Suprapubic skin (tissue), 4 donors: Measurements from ENCODE around the gene SLC36A2. TPM values are rescaled to one million over a fixed set of nuclear protein-coding genes. Genes with fewer than 3 reads are reported as not detected.

ENCODE experiments used
- DNase-seq, 2 donors: peaks; one replicate each; pipeline ENCODE4 v3.0.0-alpha.2; 2019; ENCODE audit warnings: low spot score in 2 of 2
- H3K27ac ChIP-seq: fragments of 200-600 bp; sonication (generic); one replicate; pipeline ENCODE4 v1.5.1; 2019
- H3K27me3 ChIP-seq: fragments of 200-600 bp; sonication (generic); one replicate; pipeline ENCODE4 v1.5.1; 2019
- H3K36me3 ChIP-seq: fragments of 200-600 bp; sonication (generic); one replicate; pipeline ENCODE4 v1.5.1; 2019
- H3K4me1 ChIP-seq: fragments of 200-600 bp; sonication (generic); one replicate; pipeline ENCODE4 v1.5.1; 2019
- H3K4me3 ChIP-seq: fragments of 200-600 bp; sonication (generic); one replicate; pipeline ENCODE4 v1.5.1; 2019; ENCODE audit warnings: mild to moderate bottlenecking
- H3K9me3 ChIP-seq: fragments of 200-600 bp; sonication (generic); one replicate; pipeline ENCODE4 v1.5.1; 2019
- CTCF ChIP-seq, 2 donors: fragments of 200-600 bp in 1 of 2; fragments of 450-650 bp in 1 of 2; sonication (generic) in 1 of 2; IDR thresholded peaks; one replicate each; pipeline ENCODE4 v1.5.1; 2016 to 2019; ENCODE audit warnings: antibody characterized with exemption in 2 of 2, mild to moderate bottlenecking in 1 of 2, moderate library complexity in 1 of 2
- EP300 ChIP-seq: sonication (generic); formaldehyde crosslinking; IDR thresholded peaks from one replicate; pipeline ENCODE4 v1.6.1; 2017; ENCODE audit warnings: antibody characterized with exemption
- POLR2A ChIP-seq, 2 donors: fragments of 450-650 bp; IDR thresholded peaks; one replicate each; pipeline ENCODE4 v1.6.1; 2017; ENCODE audit warnings: antibody characterized with exemption in 2 of 2, mild to moderate bottlenecking in 2 of 2, moderate library complexity in 2 of 2
- POLR2AphosphoS5 ChIP-seq, 3 donors: sonication (generic); formaldehyde crosslinking; IDR thresholded peaks; one replicate each; pipeline ENCODE4 v1.6.1; 2017; ENCODE audit warnings: antibody characterized with exemption in 3 of 3
- WGBS: methylation state at CpG from one replicate; pipeline ENCODE4 v1.1.5; 2018; 5-methylcytosine and 5-hydroxymethylcytosine counted together
- total RNA-seq, 4 donors: library from RNA; depleted of rRNA; stranded (reverse); fragments of >200 nt; gene quantifications; one replicate each; pipeline ENCODE4 v1.1.0, GENCODE V29; 2016

The SLC36A2 gene
- total RNA-seq, 4 donors from 2014 or later, result not detected

- Histone ChIP-seq H3K4me1 (peaks cover 4% of the 10 kb centered on the region), H3K4me3 (no peak overlapping the region), H3K27ac (no peak overlapping the region), H3K9me3 (no peaks in the 10 kb centered on the region), H3K36me3 (no peaks in the 10 kb centered on the region), H3K27me3 (peaks cover 6% of the 10 kb centered on the region)
- no peak for DNase-seq
- no peak for TF ChIP-seq POLR2A (IDR thresholded peaks at IDR 0.05)
- no peak for TF ChIP-seq EP300
- TF ChIP-seq CTCF (IDR thresholded peaks at IDR 0.05), result no peak
- TF ChIP-seq POLR2AphosphoS5 (IDR thresholded peaks at IDR 0.05), result no peak
- WGBS, result 91% methylated on average over 1 of the region's 1 CpG
Measured at GRCh38 chr5:151296478-151296830, 50.9 kb downstream of the SLC36A2 start.

- H3K4me3 ChIP-seq, result no peak overlapping the region
- H3K27ac ChIP-seq, result no peak overlapping the region
- H3K9me3 ChIP-seq, result no peaks in the 10 kb centered on the region
- DNase-seq, result no peak
- no peaks in the 10 kb centered on the region for H3K36me3 ChIP-seq
- 44% methylated on average over 7 of the region's 7 CpGs for WGBS
- H3K27me3 ChIP-seq, result peaks cover 2% of the 10 kb centered on the region
- TF ChIP-seq EP300 (no peak), CTCF (IDR thresholded peaks at IDR 0.05) (no peak), POLR2AphosphoS5 (IDR thresholded peaks at IDR 0.05) (no peak), POLR2A (IDR thresholded peaks at IDR 0.05) (no peak)
- peaks cover 4% of the 10 kb centered on the region for H3K4me1 ChIP-seq
Measured at GRCh38 chr5:151295791-151296477, 51.4 kb downstream of the SLC36A2 start.

- no peaks in the 10 kb centered on the region for H3K9me3 ChIP-seq
- H3K4me3 ChIP-seq, result no peak overlapping the region
- H3K27ac ChIP-seq, result no peak overlapping the region
- 55% methylated on average over 5 of the region's 5 CpGs for WGBS
- no peak for TF ChIP-seq CTCF (IDR thresholded peaks at IDR 0.05)
- no peak for TF ChIP-seq POLR2A (IDR thresholded peaks at IDR 0.05)
- no peak for TF ChIP-seq POLR2AphosphoS5 (IDR thresholded peaks at IDR 0.05)
- no peak for TF ChIP-seq EP300
- peaks cover 2% of the 10 kb centered on the region for H3K27me3 ChIP-seq
- no peaks in the 10 kb centered on the region for H3K36me3 ChIP-seq
- no peak for DNase-seq
- peaks cover 4% of the 10 kb centered on the region for H3K4me1 ChIP-seq
Measured at GRCh38 chr5:151295138-151295537, 52.2 kb downstream of the SLC36A2 start.

- 54% methylated on average over 4 of the region's 4 CpGs for WGBS
- H3K27ac ChIP-seq, result no peak overlapping the region
- peaks cover 4% of the 10 kb centered on the region for H3K4me1 ChIP-seq
Measured at GRCh38 chr5:151293624-151294023, 53.7 kb downstream of the SLC36A2 start.

GRCh38 chr5:151288180-151288579 lies 59.2 kb downstream of the SLC36A2 start:
- WGBS, result 50% methylated on average over 2 of the region's 2 CpGs
- no peaks in the 10 kb centered on the region for H3K36me3 ChIP-seq
- no peak for DNase-seq

More at GRCh38 chr5:151293624-151294023, 53.7 kb downstream of the SLC36A2 start:
- Histone ChIP-seq H3K27me3 (no peaks in the 10 kb centered on the region), H3K36me3 (no peaks in the 10 kb centered on the region), H3K9me3 (no peaks in the 10 kb centered on the region), H3K4me3 (no peak overlapping the region)
- DNase-seq, result no peak
- TF ChIP-seq POLR2A (IDR thresholded peaks at IDR 0.05) (no peak), POLR2AphosphoS5 (IDR thresholded peaks at IDR 0.05) (no peak), EP300 (no peak), CTCF (IDR thresholded peaks at IDR 0.05) (no peak)

More at GRCh38 chr5:151288180-151288579, 59.2 kb downstream of the SLC36A2 start:
- TF ChIP-seq POLR2AphosphoS5 (IDR thresholded peaks at IDR 0.05), result no peak
- TF ChIP-seq EP300, result no peak
- no peak for TF ChIP-seq CTCF (IDR thresholded peaks at IDR 0.05)
- no peak for TF ChIP-seq POLR2A (IDR thresholded peaks at IDR 0.05)
- no peak overlapping the region for H3K4me3 ChIP-seq
- no peak overlapping the region for H3K27ac ChIP-seq
- H3K9me3 ChIP-seq, result no peaks in the 10 kb centered on the region
- no peaks in the 10 kb centered on the region for H3K4me1 ChIP-seq
- H3K27me3 ChIP-seq, result no peaks in the 10 kb centered on the region
